Measurements from ENCODE around the gene FBXO38. TPM values are rescaled to one million over a fixed set of nuclear protein-coding genes. Genes with fewer than 3 reads are reported as not detected.

FBXO38 gene
- polyA plus RNA-seq, 3 donors: 6.8 to 22.1 (median 14.8) TPM

- no CpG with 5 or more reads among the region's 3 CpGs for WGBS (ENCODE audit: insufficient coverage)
These were observed 50.1 kb downstream of the FBXO38 start for GRCh38 chr5:148433826-148434225.

GRCh38 chr5:148436029-148436428, 52.3 kb downstream of the FBXO38 start:
- Mint-ChIP-seq H3K4me3 (no peak overlapping the region), H3K4me1 (peaks cover 2% of the 10 kb centered on the region), H3K27me3 (ENCODE audit: low read depth in 3 of 3) (no peaks in the 10 kb centered on the region), H3K36me3 (peaks cover 75 to 87% of the 10 kb centered on the region in 2 donors), H3K9me3 (no peaks in the 10 kb centered on the region), H3K27ac (no peak overlapping the region)
- intact Hi-C loops (cut with micrococcal nuclease): no loop called here
- Histone ChIP-seq H3K27ac (ENCODE audit: low read depth in 1 of 2, low read length in 2 of 2) (no peak overlapping the region), H3K9ac (ENCODE audit: insufficient read depth, low read length, poor library complexity, severe bottlenecking) (no peak overlapping the region), H3K27me3 (ENCODE audit: control insufficient read depth in 2 of 2, insufficient read depth in 2 of 2, low read length in 2 of 2) (no peaks in the 10 kb centered on the region), H3K36me3 (replicated peaks in 1 of 2; ENCODE audit: control insufficient read depth in 1 of 2, insufficient read depth in 2 of 2, low read length in 2 of 2) (peaks cover 86 to 100% of the 10 kb centered on the region in 2 donors), H4K20me1 (ENCODE audit: insufficient read depth, low read length) (no peaks in the 10 kb centered on the region), H2AFZ (ENCODE audit: insufficient read depth, low read depth, low read length, poor library complexity, severe bottlenecking) (no peak overlapping the region), H3K4me1 (ENCODE audit: control insufficient read depth in 1 of 2, insufficient read depth in 2 of 2, low read length in 2 of 2) (no peaks in the 10 kb centered on the region), H3K4me3 (replicated peaks in 1 of 3; ENCODE audit: low read depth in 2 of 3, low read length in 3 of 3) (no peak overlapping the region), H3K9me3 (replicated peaks in 1 of 2; ENCODE audit: control insufficient read depth in 1 of 2, insufficient read depth in 1 of 2, low read length in 2 of 2) (no peaks in the 10 kb centered on the region), H3K4me2 (replicated peaks; ENCODE audit: extremely low read depth, low read length, poor library complexity, severe bottlenecking) (no peak overlapping the region), H3K79me2 (ENCODE audit: insufficient read depth, low read length) (no peaks in the 10 kb centered on the region)
- TF ChIP-seq, protein P1, sequence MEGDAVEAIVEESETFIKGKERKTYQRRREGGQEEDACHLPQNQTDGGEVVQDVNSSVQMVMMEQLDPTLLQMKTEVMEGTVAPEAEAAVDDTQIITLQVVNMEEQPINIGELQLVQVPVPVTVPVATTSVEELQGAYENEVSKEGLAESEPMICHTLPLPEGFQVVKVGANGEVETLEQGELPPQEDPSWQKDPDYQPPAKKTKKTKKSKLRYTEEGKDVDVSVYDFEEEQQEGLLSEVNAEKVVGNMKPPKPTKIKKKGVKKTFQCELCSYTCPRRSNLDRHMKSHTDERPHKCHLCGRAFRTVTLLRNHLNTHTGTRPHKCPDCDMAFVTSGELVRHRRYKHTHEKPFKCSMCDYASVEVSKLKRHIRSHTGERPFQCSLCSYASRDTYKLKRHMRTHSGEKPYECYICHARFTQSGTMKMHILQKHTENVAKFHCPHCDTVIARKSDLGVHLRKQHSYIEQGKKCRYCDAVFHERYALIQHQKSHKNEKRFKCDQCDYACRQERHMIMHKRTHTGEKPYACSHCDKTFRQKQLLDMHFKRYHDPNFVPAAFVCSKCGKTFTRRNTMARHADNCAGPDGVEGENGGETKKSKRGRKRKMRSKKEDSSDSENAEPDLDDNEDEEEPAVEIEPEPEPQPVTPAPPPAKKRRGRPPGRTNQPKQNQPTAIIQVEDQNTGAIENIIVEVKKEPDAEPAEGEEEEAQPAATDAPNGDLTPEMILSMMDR (IDR thresholded peaks at IDR 0.05): no peak
- 100% methylated on average over 1 of the region's 3 CpGs for WGBS (ENCODE audit: insufficient coverage)
- DNase-seq: no peak

More at GRCh38 chr5:148433826-148434225, 50.1 kb downstream of the FBXO38 start:
- peaks cover 66 to 83% of the 10 kb centered on the region in 2 donors for H3K36me3 Mint-ChIP-seq
- H3K27ac Mint-ChIP-seq: no peak overlapping the region
- peaks cover 77 to 86% of the 10 kb centered on the region in 2 donors for H3K36me3 ChIP-seq (replicated peaks in 1 of 2; ENCODE audit: control insufficient read depth in 1 of 2, insufficient read depth in 2 of 2, low read length in 2 of 2)
- peaks cover 2% of the 10 kb centered on the region for H3K4me1 Mint-ChIP-seq
- H3K79me2 ChIP-seq (ENCODE audit: insufficient read depth, low read length): no peaks in the 10 kb centered on the region
- no peak overlapping the region for H3K4me3 ChIP-seq (replicated peaks in 1 of 3; ENCODE audit: low read depth in 2 of 3, low read length in 3 of 3)
- no peak overlapping the region for H3K4me3 Mint-ChIP-seq
- H4K20me1 ChIP-seq (ENCODE audit: insufficient read depth, low read length): no peaks in the 10 kb centered on the region
- TF ChIP-seq, protein P1 (IDR thresholded peaks at IDR 0.05): no peak
- no peaks in the 10 kb centered on the region for H3K9me3 Mint-ChIP-seq
- no peak overlapping the region for H3K4me2 ChIP-seq (replicated peaks; ENCODE audit: extremely low read depth, low read length, poor library complexity, severe bottlenecking)
- no peaks in the 10 kb centered on the region for H3K9me3 ChIP-seq (replicated peaks in 1 of 2; ENCODE audit: control insufficient read depth in 1 of 2, insufficient read depth in 1 of 2, low read length in 2 of 2)
- no peak overlapping the region for H3K27ac ChIP-seq (ENCODE audit: low read depth in 1 of 2, low read length in 2 of 2)
- H3K27me3 ChIP-seq (ENCODE audit: control insufficient read depth in 2 of 2, insufficient read depth in 2 of 2, low read length in 2 of 2): no peaks in the 10 kb centered on the region
- intact Hi-C loops (cut with micrococcal nuclease): no loop called here
- no peaks in the 10 kb centered on the region for H3K4me1 ChIP-seq (ENCODE audit: control insufficient read depth in 1 of 2, insufficient read depth in 2 of 2, low read length in 2 of 2)
- H3K9ac ChIP-seq (ENCODE audit: insufficient read depth, low read length, poor library complexity, severe bottlenecking): no peak overlapping the region
- H2AFZ ChIP-seq (ENCODE audit: insufficient read depth, low read depth, low read length, poor library complexity, severe bottlenecking): no peak overlapping the region
- no peaks in the 10 kb centered on the region for H3K27me3 Mint-ChIP-seq (ENCODE audit: low read depth in 3 of 3)
- no peak for DNase-seq

Data from CD14-positive monocyte (primary cell).